ENCODE results near the gene IGFL2.

The IGFL2 gene

DNA sequence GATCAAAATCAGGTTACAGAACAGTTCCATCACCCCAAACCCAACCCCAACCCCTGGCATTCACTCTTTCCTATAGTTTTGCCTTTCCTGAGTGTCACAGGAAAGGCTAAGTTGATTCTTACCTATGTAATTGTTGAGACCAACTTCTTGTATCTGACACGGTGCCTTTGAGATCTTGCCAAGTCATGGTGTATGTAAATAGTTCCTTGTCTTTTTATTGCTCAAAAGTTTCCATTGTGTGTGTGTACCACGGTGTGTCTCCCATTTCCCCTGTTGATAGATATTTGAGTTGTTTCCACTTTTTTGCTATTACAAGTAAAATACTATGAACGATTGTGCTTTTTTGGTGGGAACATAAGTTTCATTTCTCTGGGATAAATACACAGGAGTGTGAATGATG lies 3.3 kb upstream of the IGFL2 start:
- Mint-ChIP-seq H3K27ac (no peak overlapping the region), H3K9me3 (no peaks in the 10 kb centered on the region), H3K36me3 (ENCODE audit: low read depth) (no peaks in the 10 kb centered on the region), H3K4me1 (no peaks in the 10 kb centered on the region), H3K4me3 (no peak overlapping the region), H3K27me3 (ENCODE audit: low read depth) (peaks cover 19% of the 10 kb centered on the region)
- TF ChIP-seq, protein P1, sequence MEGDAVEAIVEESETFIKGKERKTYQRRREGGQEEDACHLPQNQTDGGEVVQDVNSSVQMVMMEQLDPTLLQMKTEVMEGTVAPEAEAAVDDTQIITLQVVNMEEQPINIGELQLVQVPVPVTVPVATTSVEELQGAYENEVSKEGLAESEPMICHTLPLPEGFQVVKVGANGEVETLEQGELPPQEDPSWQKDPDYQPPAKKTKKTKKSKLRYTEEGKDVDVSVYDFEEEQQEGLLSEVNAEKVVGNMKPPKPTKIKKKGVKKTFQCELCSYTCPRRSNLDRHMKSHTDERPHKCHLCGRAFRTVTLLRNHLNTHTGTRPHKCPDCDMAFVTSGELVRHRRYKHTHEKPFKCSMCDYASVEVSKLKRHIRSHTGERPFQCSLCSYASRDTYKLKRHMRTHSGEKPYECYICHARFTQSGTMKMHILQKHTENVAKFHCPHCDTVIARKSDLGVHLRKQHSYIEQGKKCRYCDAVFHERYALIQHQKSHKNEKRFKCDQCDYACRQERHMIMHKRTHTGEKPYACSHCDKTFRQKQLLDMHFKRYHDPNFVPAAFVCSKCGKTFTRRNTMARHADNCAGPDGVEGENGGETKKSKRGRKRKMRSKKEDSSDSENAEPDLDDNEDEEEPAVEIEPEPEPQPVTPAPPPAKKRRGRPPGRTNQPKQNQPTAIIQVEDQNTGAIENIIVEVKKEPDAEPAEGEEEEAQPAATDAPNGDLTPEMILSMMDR (IDR thresholded peaks at IDR 0.05; ENCODE audit: unreplicated experiment in 3 of 3): no peak

DNA sequence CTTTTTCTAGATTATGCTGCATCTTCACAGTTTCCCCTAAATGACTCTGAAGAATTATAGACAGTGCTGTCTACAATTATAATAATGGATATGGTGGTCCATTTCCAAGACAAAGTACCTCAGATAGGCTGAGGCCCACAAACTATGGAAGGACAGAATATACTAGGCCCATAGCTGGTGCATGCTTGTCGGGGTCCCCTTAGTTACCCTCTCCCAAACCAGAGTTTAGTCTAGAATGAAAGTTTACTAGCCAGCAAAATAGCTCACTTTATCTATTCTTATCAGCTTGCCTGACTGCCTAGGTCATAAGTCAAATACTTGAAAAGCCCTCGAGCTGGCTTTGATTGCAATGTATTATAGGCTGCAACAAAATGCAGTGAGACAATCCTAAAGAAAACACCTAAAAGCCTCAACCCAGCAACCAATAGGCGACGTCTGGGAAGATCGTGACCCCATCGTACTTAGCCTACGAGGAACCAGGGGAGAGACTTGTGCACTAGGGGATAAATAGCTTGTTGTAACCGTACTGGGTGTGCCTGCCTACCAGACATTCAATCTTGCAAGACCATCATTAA lies 785 bp upstream of the IGFL2 start:
- Mint-ChIP-seq H3K4me1 (no peaks in the 10 kb centered on the region), H3K36me3 (ENCODE audit: low read depth) (no peaks in the 10 kb centered on the region), H3K27me3 (ENCODE audit: low read depth) (peaks cover 27% of the 10 kb centered on the region), H3K9me3 (no peaks in the 10 kb centered on the region), H3K4me3 (no peak overlapping the region), H3K27ac (no peak overlapping the region)
- TF ChIP-seq, protein P1 (IDR thresholded peaks at IDR 0.05; ENCODE audit: unreplicated experiment in 3 of 3): no peak

DNA sequence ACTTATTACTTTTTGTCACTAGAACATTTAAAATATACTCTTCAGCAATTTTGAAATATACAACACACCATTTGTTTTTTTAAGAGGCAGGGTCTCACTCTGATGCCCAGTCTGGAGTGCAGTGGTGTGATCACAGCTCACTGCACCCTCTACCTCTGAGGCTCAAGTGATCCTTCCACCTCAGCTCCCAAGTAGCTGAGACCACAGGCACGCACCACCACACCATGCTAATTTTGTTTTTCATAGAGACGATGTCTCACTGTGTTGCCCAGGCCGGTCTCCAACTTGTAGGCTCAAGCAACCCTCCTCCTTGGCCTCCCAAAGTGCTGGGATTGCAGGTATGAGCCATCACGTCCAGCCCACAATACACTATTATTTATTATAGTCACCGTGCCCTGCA lies 2.6 kb downstream of the IGFL2 start:
- Mint-ChIP-seq H3K9me3 (no peaks in the 10 kb centered on the region), H3K27ac (no peak overlapping the region), H3K36me3 (ENCODE audit: low read depth) (no peaks in the 10 kb centered on the region), H3K4me3 (no peak overlapping the region), H3K27me3 (ENCODE audit: low read depth) (peaks cover 34% of the 10 kb centered on the region), H3K4me1 (no peaks in the 10 kb centered on the region)
- TF ChIP-seq, protein P1 (IDR thresholded peaks at IDR 0.05; ENCODE audit: unreplicated experiment in 3 of 3): no peak

DNA sequence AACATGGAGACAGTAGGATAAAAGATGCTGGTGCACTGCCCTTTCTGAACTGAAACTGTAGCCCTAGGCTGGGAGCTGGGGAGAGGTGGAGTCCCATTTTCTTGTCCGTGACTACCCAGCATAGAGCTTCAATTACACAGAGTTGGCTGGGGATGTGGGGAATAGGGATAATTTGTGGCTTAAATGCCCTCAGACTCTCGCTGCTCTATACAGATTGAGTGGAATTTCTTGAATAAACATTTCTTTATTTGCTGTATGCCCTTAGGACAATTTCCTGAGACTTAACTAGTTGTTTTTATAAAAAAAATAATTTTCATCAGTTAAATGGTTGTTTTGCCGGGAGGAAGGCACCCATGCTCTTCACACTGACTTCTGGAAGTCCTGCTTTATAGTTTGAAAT lies 7.2 kb downstream of the IGFL2 start:
- Mint-ChIP-seq H3K27me3 (ENCODE audit: low read depth) (peaks cover 31% of the 10 kb centered on the region), H3K4me3 (no peak overlapping the region), H3K27ac (no peak overlapping the region), H3K36me3 (ENCODE audit: low read depth) (no peaks in the 10 kb centered on the region), H3K9me3 (peaks cover 3% of the 10 kb centered on the region), H3K4me1 (no peaks in the 10 kb centered on the region)
- TF ChIP-seq, protein P1 (IDR thresholded peaks at IDR 0.05; ENCODE audit: unreplicated experiment in 3 of 3): no peak

DNA sequence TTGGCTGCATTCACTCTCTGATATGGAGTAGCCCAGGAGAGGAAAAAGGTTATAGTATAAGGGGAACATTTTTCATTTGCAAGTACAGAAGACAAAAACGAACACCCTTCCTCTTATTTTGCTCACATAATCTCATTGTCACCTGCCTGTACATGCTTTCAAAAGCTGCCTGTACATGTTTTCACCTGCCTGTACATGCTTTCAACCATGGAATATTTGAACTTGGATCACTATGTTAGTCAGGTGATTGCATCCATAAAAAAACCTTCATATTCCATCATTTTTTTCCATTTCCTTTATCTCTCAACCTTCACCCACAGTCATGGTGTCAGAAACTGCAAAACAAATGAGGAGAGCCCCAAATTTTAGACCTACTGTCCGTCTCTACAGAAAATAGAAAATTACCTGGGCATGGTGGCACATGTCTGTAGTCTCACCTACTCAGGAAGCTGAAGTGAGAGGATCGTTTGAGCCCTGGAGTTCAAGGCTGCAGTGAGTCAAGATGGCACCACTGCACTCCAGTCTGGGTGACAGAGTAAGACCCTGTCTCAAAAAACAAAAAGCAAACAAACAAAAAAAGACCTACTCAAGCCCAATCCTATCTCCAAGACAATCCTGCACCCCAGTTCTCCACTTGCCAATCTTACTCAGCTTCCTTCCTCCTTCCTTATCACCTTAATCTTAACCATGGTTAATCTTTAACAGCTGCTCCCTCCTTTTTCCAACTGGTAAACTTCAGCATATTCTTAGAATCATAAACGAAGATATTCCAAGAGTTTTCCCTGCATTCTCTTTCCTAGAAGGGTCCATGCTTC lies 11.6 kb downstream of the IGFL2 start:
- TF ChIP-seq, protein P1 (IDR thresholded peaks at IDR 0.05; ENCODE audit: unreplicated experiment in 3 of 3): no peak
- no peaks in the 10 kb centered on the region for H3K36me3 Mint-ChIP-seq (ENCODE audit: low read depth)
- no peak overlapping the region for H3K4me3 Mint-ChIP-seq
- H3K27me3 Mint-ChIP-seq (ENCODE audit: low read depth): peaks cover 29% of the 10 kb centered on the region
- no peak overlapping the region for H3K27ac Mint-ChIP-seq
- peaks cover 21% of the 10 kb centered on the region for H3K9me3 Mint-ChIP-seq
- no peaks in the 10 kb centered on the region for H3K4me1 Mint-ChIP-seq
